MG63 (cell line): Measurements from ENCODE around the gene TMEM26. TPM values are rescaled to one million over a fixed set of nuclear protein-coding genes. Genes with fewer than 3 reads are reported as not detected.
"Not testable (repeated sequence)": the region's sequence is repeated elsewhere in the genome, so short reads cannot be mapped to it uniquely, and the experiment has no call there.

ENCODE experiments used
- DNase-seq: peaks from one replicate; pipeline ENCODE4 v3.0.0-alpha.2; 2020
- H3K27me3 ChIP-seq: fragments of 250-450 bp; sonication (Bioruptor Pico); 2 replicates; pipeline ENCODE4 v1.5.1; 2020; ENCODE audit warnings: mild to moderate bottlenecking, moderate library complexity
- H3K36me3 ChIP-seq: fragments of 250-450 bp; sonication (Bioruptor Pico); 2 replicates; pipeline ENCODE4 v1.5.1; 2020; ENCODE audit warnings: mild to moderate bottlenecking, moderate library complexity
- H3K4me3 ChIP-seq: fragments of 250-450 bp; sonication (Bioruptor Pico); 2 replicates; pipeline ENCODE4 v1.5.1; 2020; ENCODE audit warnings: mild to moderate bottlenecking, moderate library complexity
- H3K9me3 ChIP-seq: fragments of 250-450 bp; sonication (Bioruptor Pico); 2 replicates; pipeline ENCODE4 v1.5.1; 2020; ENCODE audit warnings: mild to moderate bottlenecking, moderate library complexity
- total RNA-seq: library from RNA; depleted of rRNA; stranded (reverse); fragments of >200 nt; shearing (Covaris generic); gene quantifications from 2 replicates; pipeline ENCODE4 v1.2.3, GENCODE V29; 2014; ENCODE audit warnings: low replicate concordance; rRNA removed

The TMEM26 gene
- total RNA-seq, 1 experiment from 2014 or later, result not detected

DNA sequence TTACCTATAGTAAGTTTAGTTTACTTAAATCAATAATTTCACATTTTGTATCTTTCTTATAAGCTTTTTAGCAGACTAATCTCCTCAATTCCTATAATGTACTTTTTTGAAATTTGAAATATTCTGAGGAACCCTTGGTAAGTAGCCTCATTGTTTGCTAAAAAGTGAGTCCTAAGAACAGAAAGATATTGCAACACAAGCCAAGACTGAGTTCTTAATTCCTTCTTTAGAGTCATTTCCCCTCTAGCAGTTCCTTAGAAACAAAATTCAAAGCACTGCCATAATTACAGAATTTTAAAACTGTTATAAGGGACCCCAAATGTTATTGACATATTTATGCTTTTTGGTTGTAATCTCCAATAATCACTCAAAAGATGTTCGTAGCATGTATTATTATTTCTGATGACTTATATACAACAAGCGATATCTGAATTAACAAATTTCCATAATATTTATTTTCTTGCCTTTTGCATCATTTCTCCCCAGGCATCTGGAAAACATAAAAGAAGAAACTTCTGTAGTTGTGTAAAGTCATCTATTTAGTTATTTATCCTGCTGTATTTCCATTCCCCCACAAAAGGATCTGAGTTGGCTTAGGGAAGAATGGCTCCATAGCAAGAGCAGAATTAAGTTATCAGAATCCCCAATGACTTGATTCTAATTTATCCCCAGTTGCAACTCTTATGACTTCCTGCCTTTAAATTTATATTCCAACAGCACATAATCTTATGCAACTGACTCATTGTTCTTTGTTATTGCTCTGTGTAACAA, 67.8 kb downstream of the TMEM26 start:
- no peaks in the 10 kb centered on the region for H3K9me3 ChIP-seq
- no peaks in the 10 kb centered on the region for H3K27me3 ChIP-seq
- no peak for DNase-seq
- no peaks in the 10 kb centered on the region for H3K36me3 ChIP-seq
- no peak overlapping the region for H3K4me3 ChIP-seq

DNA sequence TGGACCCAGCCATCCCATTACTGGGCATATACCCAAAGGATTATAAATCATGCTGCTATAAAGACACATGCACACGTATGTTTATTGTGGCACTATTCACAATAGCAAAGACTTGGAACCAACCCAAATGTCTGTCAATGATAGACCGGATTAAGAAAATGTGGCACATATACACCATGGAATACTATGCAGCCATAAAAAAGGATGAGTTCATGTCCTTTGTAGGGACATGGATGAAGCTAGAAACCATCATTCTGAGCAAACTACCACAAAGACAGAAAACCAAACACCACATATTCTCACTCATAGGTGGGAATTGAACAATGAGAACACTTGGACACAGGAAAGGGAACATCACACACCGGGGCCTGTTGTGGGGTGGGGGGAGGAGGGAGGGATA, 72.0 kb downstream of the TMEM26 start:
- H3K4me3 ChIP-seq, H3K36me3 ChIP-seq, H3K27me3 ChIP-seq, H3K9me3 ChIP-seq, DNase-seq: not testable (repeated sequence)

- Histone ChIP-seq H3K36me3 (no peaks in the 10 kb centered on the region), H3K9me3 (peaks cover 13% of the 10 kb centered on the region), H3K4me3 (no peak overlapping the region), H3K27me3 (no peaks in the 10 kb centered on the region)
- DNase-seq, result no peak
Observed at GRCh38 chr10:61378865-61379264, 74.3 kb downstream of the TMEM26 start.

DNA sequence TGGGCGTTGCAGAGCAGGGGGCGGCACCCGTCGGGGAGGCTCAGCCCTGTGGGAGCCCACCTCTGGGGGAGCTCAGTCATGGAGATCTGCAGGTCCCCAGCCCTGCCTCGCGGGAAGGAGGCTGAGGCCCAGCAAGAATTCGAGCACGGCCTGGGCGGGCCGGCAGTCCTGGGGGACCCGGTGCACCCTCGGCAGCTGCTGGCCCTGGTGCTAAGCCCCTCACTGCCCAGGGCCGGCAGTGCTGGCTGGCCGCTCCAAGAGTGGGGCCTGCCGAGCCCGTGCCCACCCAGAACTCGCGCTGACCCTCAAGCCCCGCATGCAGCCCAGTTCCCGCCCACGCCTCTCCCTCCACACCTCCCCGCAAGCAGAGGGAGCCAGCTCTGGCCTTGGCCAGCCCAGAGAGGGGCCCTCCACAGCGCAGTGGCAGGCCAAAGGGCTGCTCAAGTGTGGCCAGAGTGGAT, 76.2 kb downstream of the TMEM26 start:
- Histone ChIP-seq H3K9me3 (peaks cover 13% of the 10 kb centered on the region), H3K36me3 (no peaks in the 10 kb centered on the region), H3K4me3 (no peak overlapping the region), H3K27me3 (no peaks in the 10 kb centered on the region)
- no peak for DNase-seq

GRCh38 chr10:61376377-61376776, 76.8 kb downstream of the TMEM26 start:
- Histone ChIP-seq H3K36me3 (no peaks in the 10 kb centered on the region), H3K27me3 (no peaks in the 10 kb centered on the region), H3K4me3 (no peak overlapping the region), H3K9me3 (peaks cover 13% of the 10 kb centered on the region)
- DNase-seq, result no peak

DNA sequence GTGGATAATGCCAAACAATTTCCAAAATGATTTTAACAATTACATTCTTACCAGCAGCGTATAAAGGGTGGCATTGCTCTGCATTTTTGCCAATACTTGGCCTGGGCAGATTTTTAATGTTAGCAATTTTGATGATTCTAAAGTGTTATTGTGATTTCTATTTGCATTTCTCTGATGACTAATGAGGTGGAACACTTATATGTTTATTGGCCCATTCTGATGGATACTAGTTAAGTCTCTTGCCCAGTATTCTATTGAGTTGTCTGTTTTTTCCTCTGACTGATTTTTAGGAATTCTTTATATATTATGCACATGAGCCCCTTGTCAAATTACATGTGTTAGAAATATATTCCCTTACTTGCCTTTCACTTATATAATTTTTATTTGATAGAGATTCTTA, 86.8 kb downstream of the TMEM26 start:
- Histone ChIP-seq H3K36me3 (no peaks in the 10 kb centered on the region), H3K9me3 (no peaks in the 10 kb centered on the region), H3K4me3 (no peak overlapping the region), H3K27me3 (no peaks in the 10 kb centered on the region)
- DNase-seq, result no peak

DNA sequence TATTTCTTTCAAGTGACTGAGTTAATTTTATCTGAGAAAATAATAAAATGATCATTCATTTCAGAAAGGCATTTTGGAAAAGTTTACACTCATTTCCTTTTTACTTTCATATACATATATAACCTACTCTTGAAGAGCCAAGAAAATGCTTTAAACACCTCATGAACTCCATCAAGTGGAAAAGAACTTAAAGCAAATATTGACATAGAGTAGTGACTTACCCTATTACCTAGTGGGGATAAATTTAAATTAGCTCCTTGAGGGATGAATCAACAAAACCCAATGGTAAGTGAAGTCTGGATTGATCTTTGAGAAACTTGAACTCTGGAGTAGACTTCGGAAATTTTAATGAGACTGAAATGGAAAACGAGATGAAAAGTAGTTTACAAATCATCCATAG, 88.6 kb downstream of the TMEM26 start:
- Histone ChIP-seq H3K36me3 (no peaks in the 10 kb centered on the region), H3K9me3 (no peaks in the 10 kb centered on the region), H3K27me3 (no peaks in the 10 kb centered on the region), H3K4me3 (no peak overlapping the region)
- DNase-seq, result no peak

GRCh38 chr10:61363006-61363405, 90.2 kb downstream of the TMEM26 start:
- Histone ChIP-seq H3K9me3 (no peaks in the 10 kb centered on the region), H3K27me3 (no peaks in the 10 kb centered on the region), H3K4me3 (no peak overlapping the region), H3K36me3 (no peaks in the 10 kb centered on the region)
- no peak for DNase-seq

- no peaks in the 10 kb centered on the region for H3K9me3 ChIP-seq
- H3K4me3 ChIP-seq, result no peak overlapping the region
- H3K36me3 ChIP-seq, result no peaks in the 10 kb centered on the region
- DNase-seq, result no peak
- H3K27me3 ChIP-seq, result no peaks in the 10 kb centered on the region
Observed at GRCh38 chr10:61359452-61359851, 93.7 kb downstream of the TMEM26 start.

- H3K27me3 ChIP-seq, result no peaks in the 10 kb centered on the region
Observed at GRCh38 chr10:61357687-61358086, 95.5 kb downstream of the TMEM26 start.

More at GRCh38 chr10:61357687-61358086, 95.5 kb downstream of the TMEM26 start:
- H3K36me3 ChIP-seq, result no peaks in the 10 kb centered on the region
- no peak for DNase-seq
- no peak overlapping the region for H3K4me3 ChIP-seq
- H3K9me3 ChIP-seq, result no peaks in the 10 kb centered on the region

Other genes starting within 250 kb of the TMEM26 start
- gene CABCOCO1, start 209.5 kb upstream of the TMEM26 start, total RNA-seq, result 0.59 and 3.1 TPM in 2 replicates